ENCODE data around the gene NECAP2. TPM values are rescaled to one million over a fixed set of nuclear protein-coding genes. Genes with fewer than 3 reads are reported as not detected.
A peak's percentile ranks its signal among the peaks of the same experiment; 100 is the strongest.

The NECAP2 gene
- total RNA-seq, 3 donors from 2014 or later (not counting 1 experiment from before 2014, with no cell fraction given), result 62.1 to 73.1 (median 73.0) TPM

DNA sequence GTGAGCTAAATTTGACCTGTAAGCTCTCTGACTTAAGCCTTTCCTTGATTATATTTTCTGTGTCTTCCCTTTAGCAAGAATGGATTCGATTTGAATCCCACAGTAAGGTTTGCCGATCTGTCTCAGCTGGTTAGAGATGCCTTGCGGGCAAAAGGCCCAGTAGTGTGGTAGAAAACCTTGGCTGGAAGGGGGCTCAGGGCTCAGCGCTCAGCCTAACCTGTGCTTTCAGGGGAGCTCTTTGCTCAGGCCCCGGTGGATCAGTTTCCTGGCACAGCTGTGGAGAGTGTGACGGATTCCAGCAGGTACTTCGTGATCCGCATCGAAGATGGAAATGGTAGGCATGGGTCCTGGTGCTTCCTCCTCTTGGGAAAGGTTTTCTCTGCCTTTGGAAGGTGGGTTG lies 7.1 kb downstream of the NECAP2 start:
- H3K4me1 Mint-ChIP-seq, result peaks cover 15 to 31% of the 10 kb centered on the region in 2 donors
- Histone ChIP-seq H3K4me3 (ENCODE audit: low read length) (no peak overlapping the region), H3K4me1 (ENCODE audit: control insufficient read depth, insufficient read depth, low read length) (peaks cover 10% of the 10 kb centered on the region), H3K36me3 (ENCODE audit: control insufficient read depth, insufficient read depth, low read length) (peaks cover 74% of the 10 kb centered on the region), H3K27ac (ENCODE audit: low read length) (no peak overlapping the region), H3K27me3 (ENCODE audit: control insufficient read depth, insufficient read depth, low read length) (no peaks in the 10 kb centered on the region), H3K9me3 (ENCODE audit: control insufficient read depth, insufficient read depth, low read length) (no peaks in the 10 kb centered on the region)
- no peak for DNase-seq
- no peak overlapping the region for H3K4me3 Mint-ChIP-seq
- TF ChIP-seq, protein P1, sequence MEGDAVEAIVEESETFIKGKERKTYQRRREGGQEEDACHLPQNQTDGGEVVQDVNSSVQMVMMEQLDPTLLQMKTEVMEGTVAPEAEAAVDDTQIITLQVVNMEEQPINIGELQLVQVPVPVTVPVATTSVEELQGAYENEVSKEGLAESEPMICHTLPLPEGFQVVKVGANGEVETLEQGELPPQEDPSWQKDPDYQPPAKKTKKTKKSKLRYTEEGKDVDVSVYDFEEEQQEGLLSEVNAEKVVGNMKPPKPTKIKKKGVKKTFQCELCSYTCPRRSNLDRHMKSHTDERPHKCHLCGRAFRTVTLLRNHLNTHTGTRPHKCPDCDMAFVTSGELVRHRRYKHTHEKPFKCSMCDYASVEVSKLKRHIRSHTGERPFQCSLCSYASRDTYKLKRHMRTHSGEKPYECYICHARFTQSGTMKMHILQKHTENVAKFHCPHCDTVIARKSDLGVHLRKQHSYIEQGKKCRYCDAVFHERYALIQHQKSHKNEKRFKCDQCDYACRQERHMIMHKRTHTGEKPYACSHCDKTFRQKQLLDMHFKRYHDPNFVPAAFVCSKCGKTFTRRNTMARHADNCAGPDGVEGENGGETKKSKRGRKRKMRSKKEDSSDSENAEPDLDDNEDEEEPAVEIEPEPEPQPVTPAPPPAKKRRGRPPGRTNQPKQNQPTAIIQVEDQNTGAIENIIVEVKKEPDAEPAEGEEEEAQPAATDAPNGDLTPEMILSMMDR (IDR thresholded peaks at IDR 0.05), result no peak
- H3K27ac Mint-ChIP-seq, result peak overlapping the region in 1 of 2 donors; percentile 9
- H3K27me3 Mint-ChIP-seq (ENCODE audit: low read depth in 2 of 2), result no peaks in the 10 kb centered on the region
- H3K9me3 Mint-ChIP-seq, result no peaks in the 10 kb centered on the region
- intact Hi-C loops (cut with micrococcal nuclease), result no loop called here
- H3K36me3 Mint-ChIP-seq, result peaks cover 12% of the 10 kb centered on the region
- no peak for ATAC-seq
- 97% methylated on average over 9 of the region's 9 CpGs for WGBS (ENCODE audit: insufficient coverage)

DNA sequence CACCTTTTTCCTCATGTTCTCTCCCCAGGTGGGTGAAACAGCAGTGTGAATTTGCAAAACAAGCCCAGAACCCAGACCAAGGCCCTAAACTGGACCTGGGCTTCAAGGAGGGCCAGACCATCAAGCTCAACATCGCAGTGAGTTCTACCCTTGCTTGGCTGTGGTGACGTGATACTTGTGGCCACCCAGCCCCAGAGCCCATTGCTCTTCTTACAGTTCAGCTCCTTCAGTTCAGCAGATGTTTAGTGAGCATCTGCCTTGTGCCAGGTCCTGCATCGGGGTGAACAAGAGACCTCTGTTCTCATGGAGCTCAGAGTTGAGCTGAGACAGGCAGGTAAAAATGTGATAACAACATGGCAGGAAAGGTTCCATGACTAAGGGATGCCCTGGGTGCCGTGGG lies 8.5 kb downstream of the NECAP2 start:
- H3K27ac ChIP-seq (ENCODE audit: low read length), result no peak overlapping the region
- no peaks in the 10 kb centered on the region for H3K9me3 ChIP-seq (ENCODE audit: control insufficient read depth, insufficient read depth, low read length)
- ATAC-seq (no peak), DNase-seq (no peak)
- no peak overlapping the region for H3K4me3 Mint-ChIP-seq
- H3K4me3 ChIP-seq (ENCODE audit: low read length), result no peak overlapping the region
- intact Hi-C loops (cut with micrococcal nuclease), result no loop called here
- H3K27me3 ChIP-seq (ENCODE audit: control insufficient read depth, insufficient read depth, low read length), result no peaks in the 10 kb centered on the region
- peaks cover 12% of the 10 kb centered on the region for H3K36me3 Mint-ChIP-seq
- 95% methylated on average over 4 of the region's 4 CpGs for WGBS (ENCODE audit: insufficient coverage)
- H3K4me1 ChIP-seq (ENCODE audit: control insufficient read depth, insufficient read depth, low read length), result no peaks in the 10 kb centered on the region
- H3K27me3 Mint-ChIP-seq (ENCODE audit: low read depth in 2 of 2), result no peaks in the 10 kb centered on the region
- no peaks in the 10 kb centered on the region for H3K9me3 Mint-ChIP-seq
- peaks cover 15 to 23% of the 10 kb centered on the region in 2 donors for H3K4me1 Mint-ChIP-seq
- peaks cover 77% of the 10 kb centered on the region for H3K36me3 ChIP-seq (ENCODE audit: control insufficient read depth, insufficient read depth, low read length)
- TF ChIP-seq, protein P1 (IDR thresholded peaks at IDR 0.05), result no peak
- H3K27ac Mint-ChIP-seq, result peak overlapping the region in 1 of 2 donors; percentile 51

DNA sequence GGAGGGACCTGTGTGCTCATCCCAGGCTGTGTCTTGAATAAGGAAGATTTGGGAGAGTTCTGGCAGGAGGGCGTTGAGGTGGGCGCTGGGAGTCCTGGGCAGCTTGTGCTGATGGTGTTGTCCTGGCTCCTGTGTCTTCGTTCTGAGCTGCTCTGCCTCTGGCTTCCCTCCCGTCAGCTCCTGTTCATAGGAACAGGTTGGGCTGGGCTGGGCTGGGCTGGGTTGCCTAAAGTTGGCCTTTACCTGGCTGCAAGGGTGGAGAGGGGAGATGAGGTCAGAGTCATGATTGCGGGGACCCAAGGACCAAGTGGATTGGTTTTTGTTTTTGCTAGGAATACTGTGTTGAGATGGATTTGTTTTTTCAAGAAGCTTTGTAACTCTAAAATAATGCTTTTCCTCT lies 9.1 kb downstream of the NECAP2 start:
- intact Hi-C loops (cut with micrococcal nuclease), result no loop called here
- no peaks in the 10 kb centered on the region for H3K27me3 ChIP-seq (ENCODE audit: control insufficient read depth, insufficient read depth, low read length)
- H3K27ac Mint-ChIP-seq, result peak overlapping the region in 1 of 2 donors; percentile 51
- DNase-seq, result no peak
- no peak for ATAC-seq
- H3K4me3 Mint-ChIP-seq, result no peak overlapping the region
- H3K36me3 Mint-ChIP-seq, result peaks cover 12% of the 10 kb centered on the region
- H3K9me3 ChIP-seq (ENCODE audit: control insufficient read depth, insufficient read depth, low read length), result no peaks in the 10 kb centered on the region
- H3K27me3 Mint-ChIP-seq (ENCODE audit: low read depth in 2 of 2), result no peaks in the 10 kb centered on the region
- peaks cover 15 to 18% of the 10 kb centered on the region in 2 donors for H3K4me1 Mint-ChIP-seq
- 100% methylated on average over 5 of the region's 5 CpGs for WGBS (ENCODE audit: insufficient coverage)
- H3K9me3 Mint-ChIP-seq, result no peaks in the 10 kb centered on the region
- H3K36me3 ChIP-seq (ENCODE audit: control insufficient read depth, insufficient read depth, low read length), result peaks cover 73% of the 10 kb centered on the region
- H3K27ac ChIP-seq (ENCODE audit: low read length), result no peak overlapping the region
- TF ChIP-seq, protein P1 (IDR thresholded peaks at IDR 0.05), result no peak
- H3K4me3 ChIP-seq (ENCODE audit: low read length), result no peak overlapping the region
- H3K4me1 ChIP-seq (ENCODE audit: control insufficient read depth, insufficient read depth, low read length), result no peaks in the 10 kb centered on the region

DNA sequence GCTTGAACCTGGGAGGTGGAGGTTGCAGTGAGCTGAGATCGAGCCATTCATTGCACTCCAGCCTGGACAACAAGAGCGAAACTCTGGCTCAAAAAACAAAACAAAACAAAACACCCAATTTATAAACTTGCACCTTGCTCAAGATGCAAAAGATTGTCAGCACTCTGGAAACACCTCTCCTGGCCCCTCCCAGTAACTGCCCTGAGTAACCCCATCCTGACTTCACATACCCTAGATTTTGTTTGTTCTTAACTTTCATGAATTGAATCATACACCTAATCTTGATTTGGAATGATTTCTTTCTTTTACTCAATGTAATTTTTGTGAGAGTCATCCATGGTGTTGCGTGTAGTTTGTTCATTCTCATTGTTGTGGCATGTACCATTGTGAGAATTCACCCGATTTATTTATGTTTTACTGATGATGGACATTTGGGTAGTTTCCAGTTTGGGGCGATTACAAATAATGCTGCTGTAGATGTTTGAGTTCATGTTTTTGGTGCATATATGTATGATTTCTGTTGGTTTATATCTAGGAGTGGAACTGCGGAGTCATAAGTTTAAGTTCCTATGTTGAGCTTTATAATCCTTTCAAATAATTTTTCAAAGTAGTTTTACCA lies 10.4 kb downstream of the NECAP2 start:
- TF ChIP-seq, protein P1 (IDR thresholded peaks at IDR 0.05), result no peak
- Mint-ChIP-seq H3K9me3 (no peaks in the 10 kb centered on the region), H3K4me1 (peaks cover 15 to 18% of the 10 kb centered on the region in 2 donors), H3K4me3 (no peak overlapping the region), H3K27ac (peak overlapping the region in 1 of 2 donors; percentile 21), H3K27me3 (ENCODE audit: low read depth in 2 of 2) (no peaks in the 10 kb centered on the region), H3K36me3 (peaks cover 12% of the 10 kb centered on the region)
- 95% methylated on average over 5 of the region's 6 CpGs for WGBS (ENCODE audit: insufficient coverage)
- intact Hi-C loops (cut with micrococcal nuclease), result no loop called here
- Histone ChIP-seq H3K4me1 (ENCODE audit: control insufficient read depth, insufficient read depth, low read length) (no peaks in the 10 kb centered on the region), H3K36me3 (ENCODE audit: control insufficient read depth, insufficient read depth, low read length) (peaks cover 76% of the 10 kb centered on the region), H3K27ac (ENCODE audit: low read length) (no peak overlapping the region), H3K27me3 (ENCODE audit: control insufficient read depth, insufficient read depth, low read length) (no peaks in the 10 kb centered on the region), H3K9me3 (ENCODE audit: control insufficient read depth, insufficient read depth, low read length) (no peaks in the 10 kb centered on the region), H3K4me3 (ENCODE audit: low read length) (no peak overlapping the region)
- no peak for DNase-seq
- ATAC-seq, result no peak

All from natural killer cell (primary cell).